Loucy (cell line): ENCODE results near the gene CNIH3.

Experiments
- H2AFZ ChIP-seq: fragments of 200-600 bp; sonication (generic); 2 replicates; pipeline ENCODE4 v1.6.0; 2016; ENCODE audit warnings: antibody characterized with exemption, mild to moderate bottlenecking, low read length, moderate library complexity
- H3F3A ChIP-seq: fragments of 200-600 bp; 2 replicates; pipeline ENCODE4 v1.6.0; 2016; ENCODE audit warnings: antibody characterized with exemption, low read depth, mild to moderate bottlenecking
- H3K27me3 ChIP-seq: fragments of 200-600 bp; sonication (generic); 2 replicates; pipeline ENCODE4 v1.6.1; 2014; ENCODE audit warnings: low read length, mild to moderate bottlenecking; ENCODE audit not compliant: insufficient read depth, poor library complexity, severe bottlenecking
- H3K36me3 ChIP-seq: fragments of 200-600 bp; sonication (generic); 2 replicates; pipeline ENCODE4 v1.6.1; 2016; ENCODE audit warnings: low read length; ENCODE audit not compliant: insufficient read depth
- H3K4me1 ChIP-seq: fragments of 200-600 bp; sonication (generic); 2 replicates; pipeline ENCODE4 v1.5.1; 2014; ENCODE audit warnings: low read length, mild to moderate bottlenecking; ENCODE audit not compliant: insufficient read depth, poor library complexity, severe bottlenecking
- H3K4me2 ChIP-seq: fragments of 200-600 bp; sonication (generic); 2 replicates; pipeline ENCODE4 v1.6.0; 2014; ENCODE audit warnings: antibody characterized with exemption, low read length, low read depth, mild to moderate bottlenecking; ENCODE audit not compliant: poor library complexity, severe bottlenecking
- H3K4me3 ChIP-seq: fragments of 200-600 bp; sonication (generic); 2 replicates; pipeline ENCODE4 v1.5.1; 2014; ENCODE audit warnings: low read length, mild to moderate bottlenecking, mixed read lengths; ENCODE audit not compliant: poor library complexity, severe bottlenecking
- H3K79me2 ChIP-seq: fragments of 200-600 bp; sonication (generic); 2 replicates; pipeline ENCODE4 v1.6.1; 2014; ENCODE audit warnings: low read length; ENCODE audit not compliant: insufficient read depth
- H3K9ac ChIP-seq: fragments of 200-600 bp; sonication (generic); 2 replicates; pipeline ENCODE4 v1.6.0; 2014; ENCODE audit warnings: mild to moderate bottlenecking, low read depth, low read length, moderate library complexity; ENCODE audit not compliant: poor library complexity, severe bottlenecking
- H3K9me2 ChIP-seq: fragments of 200-600 bp; sonication (generic); replicated peaks from 2 replicates; pipeline ENCODE4 v1.6.1; 2016; ENCODE audit warnings: low read depth, low read length, mixed read lengths
- H3K9me3 ChIP-seq: fragments of 200-600 bp; sonication (generic); 2 replicates; pipeline ENCODE4 v1.6.1; 2014; ENCODE audit warnings: mild to moderate bottlenecking, antibody characterized with exemption, low read length, low read depth; ENCODE audit not compliant: insufficient read depth
- H4K20me1 ChIP-seq: fragments of 200-600 bp; sonication (generic); 2 replicates; pipeline ENCODE4 v1.6.0; 2014; ENCODE audit warnings: antibody characterized with exemption, low read length, mild to moderate bottlenecking; ENCODE audit not compliant: insufficient read depth, poor library complexity, severe bottlenecking
- EZH2phosphoT487 ChIP-seq: fragments of 200-600 bp; IDR thresholded peaks from 2 replicates; pipeline ENCODE4 v1.6.1; 2018; ENCODE audit warnings: antibody characterized with exemption, mild to moderate bottlenecking, moderate library complexity, borderline replicate concordance
- TF ChIP-seq, protein P1 (sequence below): fragments of 200-600 bp; sonication (generic); conservative IDR thresholded peaks from 2 replicates; pipeline ENCODE4 v1.5.1; 2014; ENCODE audit warnings: mild to moderate bottlenecking, antibody characterized with exemption, low read length

The CNIH3 gene

DNA sequence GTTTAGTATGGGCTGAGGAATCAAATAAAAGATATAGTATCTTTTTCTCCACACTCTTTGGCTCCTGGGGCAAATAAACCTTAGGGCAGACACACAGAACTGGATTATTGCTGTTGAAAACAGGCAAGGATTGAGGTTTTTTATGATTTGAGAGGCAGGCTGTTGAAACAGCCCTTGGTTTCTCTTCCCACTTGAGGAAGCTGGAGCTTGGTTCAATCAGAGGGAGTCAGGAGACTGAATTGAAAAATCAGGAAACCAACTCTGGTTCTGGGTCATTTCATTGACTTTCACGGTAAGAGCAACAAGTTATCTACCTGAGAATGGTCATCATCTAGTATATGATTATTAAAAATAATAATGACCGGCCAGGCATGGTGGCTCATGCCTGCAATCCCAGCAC is 108.4 kb downstream of the CNIH3 start:
- H3K4me2 ChIP-seq = no peak overlapping the region
- H3K79me2 ChIP-seq = peaks cover 16% of the 10 kb centered on the region
- no peak overlapping the region for H3K4me3 ChIP-seq
- no peaks in the 10 kb centered on the region for H3K36me3 ChIP-seq
- no peak overlapping the region for H2AFZ ChIP-seq
- TF ChIP-seq EZH2phosphoT487 = no peak
- TF ChIP-seq, protein P1, sequence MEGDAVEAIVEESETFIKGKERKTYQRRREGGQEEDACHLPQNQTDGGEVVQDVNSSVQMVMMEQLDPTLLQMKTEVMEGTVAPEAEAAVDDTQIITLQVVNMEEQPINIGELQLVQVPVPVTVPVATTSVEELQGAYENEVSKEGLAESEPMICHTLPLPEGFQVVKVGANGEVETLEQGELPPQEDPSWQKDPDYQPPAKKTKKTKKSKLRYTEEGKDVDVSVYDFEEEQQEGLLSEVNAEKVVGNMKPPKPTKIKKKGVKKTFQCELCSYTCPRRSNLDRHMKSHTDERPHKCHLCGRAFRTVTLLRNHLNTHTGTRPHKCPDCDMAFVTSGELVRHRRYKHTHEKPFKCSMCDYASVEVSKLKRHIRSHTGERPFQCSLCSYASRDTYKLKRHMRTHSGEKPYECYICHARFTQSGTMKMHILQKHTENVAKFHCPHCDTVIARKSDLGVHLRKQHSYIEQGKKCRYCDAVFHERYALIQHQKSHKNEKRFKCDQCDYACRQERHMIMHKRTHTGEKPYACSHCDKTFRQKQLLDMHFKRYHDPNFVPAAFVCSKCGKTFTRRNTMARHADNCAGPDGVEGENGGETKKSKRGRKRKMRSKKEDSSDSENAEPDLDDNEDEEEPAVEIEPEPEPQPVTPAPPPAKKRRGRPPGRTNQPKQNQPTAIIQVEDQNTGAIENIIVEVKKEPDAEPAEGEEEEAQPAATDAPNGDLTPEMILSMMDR = no peak
- no peaks in the 10 kb centered on the region for H4K20me1 ChIP-seq
- H3K4me1 ChIP-seq = peaks cover 37% of the 10 kb centered on the region
- no peaks in the 10 kb centered on the region for H3K27me3 ChIP-seq
- no peaks in the 10 kb centered on the region for H3K9me3 ChIP-seq
- no peaks in the 10 kb centered on the region for H3F3A ChIP-seq
- no peak overlapping the region for H3K9ac ChIP-seq
- no peaks in the 10 kb centered on the region for H3K9me2 ChIP-seq

DNA sequence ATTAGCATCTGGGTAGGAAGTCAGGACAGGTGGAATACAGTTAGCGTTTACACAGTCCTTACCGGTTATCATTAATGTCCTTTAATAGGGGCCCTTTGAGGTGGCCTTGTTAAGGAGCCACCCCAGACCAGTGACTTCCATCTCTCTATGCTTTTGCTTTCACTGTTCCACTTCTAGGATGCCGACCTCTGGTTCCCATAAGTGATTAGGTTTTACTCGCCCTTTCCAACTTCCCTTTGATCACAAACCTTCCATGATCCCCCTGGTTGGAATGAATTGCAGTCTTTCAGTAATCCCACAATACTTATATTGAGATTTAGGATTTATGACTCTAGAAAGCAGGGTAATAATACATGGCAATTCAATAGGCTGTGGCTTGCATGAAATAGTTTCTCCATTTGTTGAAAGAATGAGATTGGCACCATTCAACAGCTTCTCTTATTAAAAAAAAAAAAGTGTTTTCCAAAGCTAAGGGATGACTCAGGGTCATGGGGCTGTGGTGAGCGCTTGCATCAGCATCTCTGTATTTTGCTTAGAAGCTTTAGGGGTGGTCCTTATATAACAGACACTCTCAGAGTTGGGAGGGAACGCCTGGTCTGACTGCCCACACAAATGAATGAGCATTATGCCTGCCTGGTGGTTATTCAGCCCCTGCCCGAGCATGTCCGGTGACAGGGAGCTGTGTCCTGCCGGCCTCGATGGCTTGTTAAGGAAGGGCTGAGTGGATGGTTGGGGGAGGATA is 110.5 kb downstream of the CNIH3 start:
- H2AFZ ChIP-seq = no peak overlapping the region
- no peaks in the 10 kb centered on the region for H3F3A ChIP-seq
- H4K20me1 ChIP-seq = no peaks in the 10 kb centered on the region
- no peaks in the 10 kb centered on the region for H3K27me3 ChIP-seq
- peaks cover 22% of the 10 kb centered on the region for H3K4me1 ChIP-seq
- no peaks in the 10 kb centered on the region for H3K9me3 ChIP-seq
- H3K9ac ChIP-seq = no peak overlapping the region
- peak overlapping the region; percentile 0 for H3K4me2 ChIP-seq
- H3K9me2 ChIP-seq = no peaks in the 10 kb centered on the region
- H3K79me2 ChIP-seq = no peaks in the 10 kb centered on the region
- TF ChIP-seq, protein P1 = no peak
- no peak for TF ChIP-seq EZH2phosphoT487
- H3K4me3 ChIP-seq = no peak overlapping the region
- H3K36me3 ChIP-seq = no peaks in the 10 kb centered on the region

DNA sequence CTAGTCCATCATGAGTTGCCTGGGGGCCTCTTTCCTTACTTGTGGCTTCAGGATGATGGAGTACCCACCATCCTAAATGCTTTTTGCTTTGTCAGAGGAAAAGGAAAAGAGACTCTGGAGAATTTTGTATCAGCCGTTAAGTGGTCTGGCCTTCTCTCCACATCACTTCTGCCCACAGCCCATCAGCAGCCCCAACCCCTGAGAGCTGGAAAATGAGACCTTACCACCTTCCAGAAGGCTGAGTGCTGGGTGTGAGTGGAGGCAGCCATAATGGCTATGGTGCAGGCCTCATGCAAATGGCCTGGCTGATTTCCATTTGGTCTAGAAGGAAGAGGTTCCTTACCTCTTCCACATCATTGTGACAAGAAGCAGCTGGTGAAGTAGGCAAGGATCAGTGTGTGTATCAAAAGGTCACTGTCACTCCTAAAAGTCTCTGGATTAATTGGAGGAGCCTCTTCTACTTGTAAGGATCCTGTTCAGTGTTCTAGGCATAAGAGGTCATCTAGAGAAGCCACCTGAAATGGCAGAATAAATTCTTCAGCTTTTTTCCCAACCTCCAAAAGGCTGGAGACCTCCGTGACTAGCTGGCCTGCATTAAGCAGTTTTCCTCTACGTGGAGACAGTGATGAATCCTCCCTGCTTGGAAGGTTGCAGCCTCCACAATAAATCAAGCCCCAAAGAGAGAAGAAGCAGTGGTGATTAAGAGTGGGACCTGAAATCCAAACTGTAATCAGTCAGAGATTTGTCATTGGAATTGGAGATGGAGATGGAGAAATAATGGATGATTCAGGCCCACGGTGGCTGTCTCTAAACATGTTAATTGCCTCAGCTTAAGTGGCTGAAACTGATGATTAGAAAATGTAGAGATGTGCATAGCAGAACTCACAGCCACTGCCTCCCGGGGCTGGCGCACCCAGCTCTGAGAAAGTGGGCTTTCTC is 111.5 kb downstream of the CNIH3 start:
- no peak overlapping the region for H3K4me3 ChIP-seq
- no peaks in the 10 kb centered on the region for H4K20me1 ChIP-seq
- peaks cover 21% of the 10 kb centered on the region for H3K4me1 ChIP-seq
- no peaks in the 10 kb centered on the region for H3K9me2 ChIP-seq
- H3K79me2 ChIP-seq = no peaks in the 10 kb centered on the region
- TF ChIP-seq EZH2phosphoT487 = no peak
- TF ChIP-seq, protein P1 = no peak
- H3K36me3 ChIP-seq = no peaks in the 10 kb centered on the region
- H2AFZ ChIP-seq = no peak overlapping the region
- no peaks in the 10 kb centered on the region for H3K27me3 ChIP-seq
- H3F3A ChIP-seq = no peaks in the 10 kb centered on the region
- H3K9me3 ChIP-seq = no peaks in the 10 kb centered on the region
- H3K9ac ChIP-seq = no peak overlapping the region
- H3K4me2 ChIP-seq = no peak overlapping the region
